Fibroblast of the aortic adventitia (primary cell): ENCODE measurements around the gene SFXN1. TPM values are rescaled to one million over a fixed set of nuclear protein-coding genes. Genes with fewer than 3 reads are reported as not detected.

Experiments used
- DNase-seq: peaks from one replicate; pipeline ENCODE4 v3.0.0-alpha.2; 2010; ENCODE audit warnings: low read depth
- H3K4me3 ChIP-seq: 2 replicates; pipeline ENCODE4 v1.5.1; 2011; ENCODE audit warnings: low read depth, mild to moderate bottlenecking, control low read depth, low read length, moderate library complexity
- total RNA-seq: library from RNA; depleted of rRNA; stranded (reverse); fragments of >200 nt; gene quantifications from 2 replicates; pipeline ENCODE4 v1.2.3, GENCODE V29; 2012; ENCODE audit warnings: low replicate concordance
- TF ChIP-seq, protein P1 (sequence below): IDR thresholded peaks from 2 replicates; pipeline ENCODE4 v1.5.1; 2011; ENCODE audit warnings: mild to moderate bottlenecking, low read length, control low read depth, inconsistent platforms; ENCODE audit not compliant: insufficient read depth

Gene SFXN1
- total RNA-seq, 1 donor, result 74.7 TPM

DNA sequence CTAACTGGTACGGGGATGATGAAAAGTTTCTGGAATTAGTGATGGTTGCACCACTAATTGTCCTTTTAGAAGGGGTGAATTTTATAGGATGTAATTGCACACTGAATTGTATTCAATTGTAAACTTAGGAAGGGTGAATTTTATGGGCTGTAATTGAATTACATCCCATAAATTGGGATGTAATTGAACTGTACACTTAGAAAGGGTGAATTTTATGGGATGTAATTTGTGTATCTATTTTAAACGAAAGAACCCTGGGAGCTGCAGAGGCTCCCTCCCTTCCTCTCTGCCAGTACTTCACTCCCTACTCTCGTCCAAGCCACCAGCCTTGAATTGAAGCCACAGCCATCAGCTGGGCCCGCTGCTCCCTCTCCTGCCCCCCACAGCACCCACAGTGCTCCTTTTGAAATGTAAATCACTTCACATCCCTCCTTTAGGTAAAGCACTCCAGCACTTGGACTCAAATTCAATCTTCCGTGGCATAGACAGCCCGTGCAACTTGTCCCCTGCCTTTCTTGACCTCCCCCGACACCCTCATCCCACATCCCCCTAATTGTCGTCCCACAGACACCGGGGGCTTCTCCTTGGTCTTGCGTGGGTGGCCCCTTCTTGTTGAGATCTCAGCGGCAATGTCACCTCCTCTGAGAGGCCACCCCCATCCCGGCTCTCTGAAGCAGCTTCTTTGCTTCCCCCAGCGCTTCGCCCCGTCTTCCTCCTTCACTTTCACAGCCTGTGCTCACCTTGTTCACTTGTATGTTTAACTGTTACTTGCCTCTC is 95.3 kb downstream of the SFXN1 start:
- no peak overlapping the region for H3K4me3 ChIP-seq
- TF ChIP-seq, protein P1, sequence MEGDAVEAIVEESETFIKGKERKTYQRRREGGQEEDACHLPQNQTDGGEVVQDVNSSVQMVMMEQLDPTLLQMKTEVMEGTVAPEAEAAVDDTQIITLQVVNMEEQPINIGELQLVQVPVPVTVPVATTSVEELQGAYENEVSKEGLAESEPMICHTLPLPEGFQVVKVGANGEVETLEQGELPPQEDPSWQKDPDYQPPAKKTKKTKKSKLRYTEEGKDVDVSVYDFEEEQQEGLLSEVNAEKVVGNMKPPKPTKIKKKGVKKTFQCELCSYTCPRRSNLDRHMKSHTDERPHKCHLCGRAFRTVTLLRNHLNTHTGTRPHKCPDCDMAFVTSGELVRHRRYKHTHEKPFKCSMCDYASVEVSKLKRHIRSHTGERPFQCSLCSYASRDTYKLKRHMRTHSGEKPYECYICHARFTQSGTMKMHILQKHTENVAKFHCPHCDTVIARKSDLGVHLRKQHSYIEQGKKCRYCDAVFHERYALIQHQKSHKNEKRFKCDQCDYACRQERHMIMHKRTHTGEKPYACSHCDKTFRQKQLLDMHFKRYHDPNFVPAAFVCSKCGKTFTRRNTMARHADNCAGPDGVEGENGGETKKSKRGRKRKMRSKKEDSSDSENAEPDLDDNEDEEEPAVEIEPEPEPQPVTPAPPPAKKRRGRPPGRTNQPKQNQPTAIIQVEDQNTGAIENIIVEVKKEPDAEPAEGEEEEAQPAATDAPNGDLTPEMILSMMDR, result no peak
- no peak for DNase-seq

- TF ChIP-seq, protein P1, result no peak
- no peak for DNase-seq
- no peak overlapping the region for H3K4me3 ChIP-seq
Observed at GRCh38 chr5:175575301-175575700, 96.9 kb downstream of the SFXN1 start.

DNA sequence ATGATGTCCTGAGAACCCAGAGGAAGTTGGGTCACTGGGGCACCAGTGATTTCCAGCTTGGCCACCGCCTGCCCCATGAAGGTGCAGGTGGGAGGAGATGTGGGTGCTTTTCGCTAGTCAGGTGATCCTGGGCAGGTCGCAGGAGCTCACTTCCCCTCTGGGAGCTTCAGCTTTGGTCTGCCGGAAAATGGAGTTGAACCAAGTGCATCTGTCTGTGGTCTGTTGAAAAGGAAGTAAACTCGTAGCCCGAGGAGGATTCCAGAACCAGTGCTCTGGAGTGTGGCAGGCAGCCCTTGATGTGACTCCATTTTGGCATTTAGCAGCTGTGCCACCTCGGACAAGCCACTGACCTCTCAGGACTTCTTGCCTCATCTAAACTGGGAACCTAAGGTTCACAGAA is 97.7 kb downstream of the SFXN1 start:
- DNase-seq, result no peak
- no peak overlapping the region for H3K4me3 ChIP-seq
- TF ChIP-seq, protein P1, result no peak

- DNase-seq, result no peak
- TF ChIP-seq, protein P1, result no peak
- H3K4me3 ChIP-seq, result no peak overlapping the region
Observed at GRCh38 chr5:175576591-175576990, 98.2 kb downstream of the SFXN1 start.

Other genes with a start within 250 kb of the SFXN1 start
- gene DRD1, start 34.4 kb upstream of the SFXN1 start, total RNA-seq, result 0.18 TPM in 1 of 2 replicates, not detected in the other
- gene HRH2, start 179.5 kb downstream of the SFXN1 start, total RNA-seq, result under 0.01 TPM in 1 of 2 replicates, not detected in the other